Smooth muscle cell (in vitro differentiated cells): ENCODE measurements around the gene ELANE. TPM values are rescaled to one million over a fixed set of nuclear protein-coding genes. Genes with fewer than 3 reads are reported as not detected.

Source experiments
- DNase-seq: peaks from one replicate; lab custom pipeline; 2025; ENCODE audit not compliant: unreplicated experiment; lab: John Stamatoyannopoulos, UW
- H2AFZ ChIP-seq: fragments of 200-600 bp; sonication (generic); 2 replicates; pipeline ENCODE4 v1.6.0; 2016; ENCODE audit warnings: antibody characterized with exemption, low read depth, mild to moderate bottlenecking
- H3F3A ChIP-seq: fragments of 200-600 bp; sonication (generic); 2 replicates; pipeline ENCODE4 v1.6.0; 2017; ENCODE audit warnings: antibody characterized with exemption, low read depth
- H3K27ac ChIP-seq: fragments of 200-600 bp; sonication (generic); 2 replicates; pipeline ENCODE4 v1.5.1; 2016; ENCODE audit warnings: low read depth, mild to moderate bottlenecking
- H3K27me3 ChIP-seq: fragments of 200-600 bp; sonication (generic); 2 replicates; pipeline ENCODE4 v1.6.1; 2016; ENCODE audit warnings: low read depth, mild to moderate bottlenecking
- H3K36me3 ChIP-seq: fragments of 200-600 bp; sonication (generic); 2 replicates; pipeline ENCODE4 v1.5.1; 2016; ENCODE audit warnings: low read depth
- H3K4me1 ChIP-seq: fragments of 200-600 bp; sonication (generic); 2 replicates; pipeline ENCODE4 v1.5.1; 2016; ENCODE audit warnings: low read depth
- H3K4me2 ChIP-seq: fragments of 200-600 bp; sonication (generic); 2 replicates; pipeline ENCODE4 v1.6.0; 2016; ENCODE audit warnings: mild to moderate bottlenecking
- H3K4me3 ChIP-seq: fragments of 200-600 bp; sonication (generic); 2 replicates; pipeline ENCODE4 v1.5.1; 2016; ENCODE audit warnings: mild to moderate bottlenecking
- H3K79me2 ChIP-seq: fragments of 200-600 bp; sonication (generic); 2 replicates; pipeline ENCODE4 v1.6.0; 2016; ENCODE audit warnings: low read depth, mild to moderate bottlenecking
- H3K9ac ChIP-seq: fragments of 200-600 bp; sonication (generic); 2 replicates; pipeline ENCODE4 v1.6.0; 2016; ENCODE audit warnings: low read depth
- H3K9me3 ChIP-seq: fragments of 200-600 bp; sonication (generic); replicated peaks from 2 replicates; pipeline ENCODE4 v1.5.1; 2016; ENCODE audit warnings: low read depth
- H4K20me1 ChIP-seq: fragments of 200-600 bp; sonication (generic); 2 replicates; pipeline ENCODE4 v1.6.0; 2016; ENCODE audit warnings: low read depth
- CTCF ChIP-seq: fragments of 200-600 bp; sonication (generic); IDR thresholded peaks from 2 replicates; pipeline ENCODE4 v1.5.1; 2017; ENCODE audit warnings: borderline replicate concordance, mild to moderate bottlenecking, antibody characterized with exemption; ENCODE audit not compliant: insufficient read depth, poor library complexity, severe bottlenecking
- WGBS: methylation state at CpG from one replicate; pipeline ENCODE4 v1.1.7; 2016; ENCODE audit warnings: low lambda C conversion rate; 5-methylcytosine and 5-hydroxymethylcytosine counted together
- polyA plus RNA-seq: library from polyadenylated mRNA; unstranded; fragments of >200 nt; fragmentation: Nextera tagmentation; extraction: Ambion mirVana; gene quantifications from 2 replicates; pipeline ENCODE4 v1.2.1, GENCODE V29; 2016
- total RNA-seq: library from RNA; depleted of rRNA; stranded (reverse); fragments of >200 nt; gene quantifications from 2 replicates; pipeline ENCODE4 v1.2.3, GENCODE V29; 2014

ELANE gene
- total and polyA plus RNA-seq, 2 experiments from 2014 or later: not detected

DNA sequence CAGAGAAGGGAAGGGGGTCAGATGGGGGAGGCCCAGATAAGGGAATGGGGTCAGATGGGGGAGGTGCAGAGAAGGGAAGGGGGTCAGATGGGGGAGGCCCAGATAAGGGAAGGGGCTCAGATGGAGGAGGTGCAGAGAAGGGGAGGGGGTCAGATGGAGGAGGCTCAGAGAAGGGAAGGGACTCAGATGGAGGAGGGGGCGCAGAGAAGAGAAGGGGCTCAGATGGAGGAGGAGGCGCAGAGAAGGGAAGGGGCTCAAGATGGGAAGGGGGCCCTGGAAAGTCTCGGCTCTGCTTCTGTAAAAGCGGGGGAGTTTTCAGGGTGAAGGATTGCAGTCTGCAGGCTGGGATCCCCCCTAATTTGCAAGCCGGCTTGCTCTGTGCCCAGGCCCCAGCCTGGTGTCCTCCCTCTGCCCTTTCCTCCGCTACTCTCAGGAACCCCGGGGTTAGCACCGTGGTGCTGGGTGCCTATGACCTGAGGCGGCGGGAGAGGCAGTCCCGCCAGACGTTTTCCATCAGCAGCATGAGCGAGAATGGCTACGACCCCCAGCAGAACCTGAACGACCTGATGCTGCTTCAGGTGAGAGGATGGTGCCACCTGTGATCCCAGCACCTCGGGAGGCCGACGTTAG lies 22.9 kb upstream of the ELANE start:
- 90% methylated on average over 16 of the region's 18 CpGs for WGBS

GRCh38 chr19:831407-832369 lies 20.4 kb upstream of the ELANE start:
- Histone ChIP-seq H3K36me3 (no peaks in the 10 kb centered on the region), H3K4me1 (no peaks in the 10 kb centered on the region), H4K20me1 (no peaks in the 10 kb centered on the region), H3K9me3 (no peaks in the 10 kb centered on the region), H3K27ac (no peak overlapping the region), H3K27me3 (no peaks in the 10 kb centered on the region), H3K4me3 (no peak overlapping the region), H3F3A (no peaks in the 10 kb centered on the region), H3K4me2 (no peak overlapping the region), H3K79me2 (no peaks in the 10 kb centered on the region), H3K9ac (no peak overlapping the region), H2AFZ (no peak overlapping the region)
- no peak for TF ChIP-seq CTCF
- DNase-seq: no peak
- 88% methylated on average over 34 of the region's 38 CpGs for WGBS

More for the DNA sequence above, 22.9 kb upstream of the ELANE start:
- Histone ChIP-seq H3F3A (no peaks in the 10 kb centered on the region), H4K20me1 (no peaks in the 10 kb centered on the region), H3K4me1 (no peaks in the 10 kb centered on the region), H3K9me3 (no peaks in the 10 kb centered on the region), H3K27ac (no peak overlapping the region), H3K4me3 (no peak overlapping the region), H3K9ac (no peak overlapping the region), H2AFZ (no peak overlapping the region), H3K4me2 (no peak overlapping the region), H3K79me2 (no peaks in the 10 kb centered on the region), H3K36me3 (no peaks in the 10 kb centered on the region), H3K27me3 (no peaks in the 10 kb centered on the region)
- no peak for TF ChIP-seq CTCF
- no peak for DNase-seq

GRCh38 chr19:834216-834615 lies 17.9 kb upstream of the ELANE start:
- Histone ChIP-seq H4K20me1 (no peaks in the 10 kb centered on the region), H3K27ac (no peak overlapping the region), H3K79me2 (no peaks in the 10 kb centered on the region), H2AFZ (no peak overlapping the region), H3K4me1 (no peaks in the 10 kb centered on the region), H3F3A (no peaks in the 10 kb centered on the region), H3K9me3 (no peaks in the 10 kb centered on the region), H3K4me3 (no peak overlapping the region), H3K27me3 (no peaks in the 10 kb centered on the region), H3K4me2 (no peak overlapping the region), H3K9ac (no peak overlapping the region), H3K36me3 (no peaks in the 10 kb centered on the region)
- no peak for DNase-seq
- no peak for TF ChIP-seq CTCF
- 90% methylated on average over 22 of the region's 24 CpGs for WGBS
